ENCODE results near the gene SYT15. TPM values are rescaled to one million over a fixed set of nuclear protein-coding genes. Genes with fewer than 3 reads are reported as not detected.
A peak's percentile ranks its signal among the peaks of the same experiment; 100 is the strongest.
"Not testable (repeated sequence)": the region's sequence is repeated elsewhere in the genome, so short reads cannot be mapped to it uniquely, and the experiment has no call there.

SYT15 gene
- total and polyA plus RNA-seq, 2 donors (not counting 3 experiments of a cell fraction or from before 2014, with no cell fraction given), result 0.50 to 0.75 TPM

DNA sequence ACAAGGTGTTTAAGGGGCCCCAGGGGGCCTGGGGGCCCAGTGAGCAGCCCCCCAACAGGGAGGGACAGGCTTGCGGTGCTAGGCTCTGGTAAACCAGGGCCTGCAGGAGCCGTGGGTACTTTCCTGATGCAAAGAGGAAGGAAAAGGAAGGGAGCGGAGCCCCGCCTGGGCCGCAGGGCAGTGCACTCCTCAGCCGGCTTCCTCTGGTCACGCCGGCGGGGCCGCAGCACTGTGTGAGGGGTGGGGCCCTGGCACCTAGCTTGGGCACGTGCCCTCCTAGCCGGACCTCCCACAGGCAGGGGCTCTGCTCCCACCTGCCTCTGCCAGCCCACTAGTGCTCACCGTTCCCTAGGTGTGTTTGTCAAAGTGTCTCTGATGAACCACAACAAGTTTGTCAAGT lies 6.3 kb downstream of the SYT15 start:
- H2AFZ ChIP-seq (ENCODE audit: low read depth, low read length); H3K9me3 ChIP-seq (replicated peaks; ENCODE audit: control insufficient read depth, insufficient read depth, low read length); FAIRE-seq; H3K4me3 ChIP-seq (replicated peaks in 1 of 3; ENCODE audit: insufficient read depth in 1 of 3, low read depth in 1 of 3, low read length in 3 of 3); BruUV-seq (replicated peaks); CTCF ChIA-PET; H3K4me1 ChIP-seq (ENCODE audit: control insufficient read depth, extremely low read depth, insufficient read depth, low read length); H3K4me2 ChIP-seq (ENCODE audit: insufficient read depth, low read length); DNase-seq (ENCODE audit: low read depth, low spot score); H4K20me1 ChIP-seq (replicated peaks; ENCODE audit: control insufficient read depth, extremely low read depth, insufficient read depth, low read length); H3K9me1 ChIP-seq (replicated peaks; ENCODE audit: control insufficient read depth, extremely low read depth, insufficient read depth, low read length); dilution Hi-C loops (cut with MboI; ENCODE audit: extremely low pct_ligation_motif_present, low sequenced_read_pairs); H3K79me2 ChIP-seq (ENCODE audit: control insufficient read depth, insufficient read depth, low read length); H3K9ac ChIP-seq (replicated peaks; ENCODE audit: extremely low read depth, insufficient read depth, low read length); intact Hi-C loops (cut with micrococcal nuclease); POLR2A ChIA-PET; H3K36me3 ChIP-seq (ENCODE audit: control insufficient read depth in 2 of 2, extremely low read depth in 1 of 2, insufficient read depth in 2 of 2, low read length in 2 of 2); H3K27me3 ChIP-seq (ENCODE audit: control insufficient read depth in 2 of 2, insufficient read depth in 2 of 2, low read length in 2 of 2); H3K27ac ChIP-seq (ENCODE audit: insufficient read depth, low read depth, low read length): not testable (repeated sequence)

DNA sequence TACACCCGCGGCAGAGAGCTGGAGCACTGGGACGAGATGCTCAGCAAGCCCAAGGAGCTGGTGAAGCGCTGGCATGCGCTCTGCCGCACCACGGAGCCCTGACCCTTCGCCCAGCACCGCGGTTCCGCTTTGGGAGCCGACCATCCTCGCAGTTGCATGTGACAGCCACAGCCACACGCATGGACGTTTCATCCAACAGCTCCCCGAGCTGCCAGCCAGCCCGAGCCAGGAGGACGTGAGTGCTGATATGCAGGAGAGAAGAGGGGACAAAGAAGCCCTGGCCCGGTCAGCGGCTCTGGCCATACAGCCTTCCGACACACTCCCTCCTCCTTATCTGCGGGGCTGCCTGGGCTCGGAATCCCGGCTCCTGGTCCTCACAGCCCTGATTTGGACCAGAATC lies 8.6 kb downstream of the SYT15 start:
- FAIRE-seq; POLR2A ChIA-PET; H2AFZ ChIP-seq (ENCODE audit: low read depth, low read length); H3K9me1 ChIP-seq (replicated peaks; ENCODE audit: control insufficient read depth, extremely low read depth, insufficient read depth, low read length); H3K27ac ChIP-seq (ENCODE audit: insufficient read depth, low read depth, low read length); dilution Hi-C loops (cut with MboI; ENCODE audit: extremely low pct_ligation_motif_present, low sequenced_read_pairs); H4K20me1 ChIP-seq (replicated peaks; ENCODE audit: control insufficient read depth, extremely low read depth, insufficient read depth, low read length); BruUV-seq (replicated peaks); intact Hi-C loops (cut with micrococcal nuclease); H3K4me3 ChIP-seq (replicated peaks in 1 of 3; ENCODE audit: insufficient read depth in 1 of 3, low read depth in 1 of 3, low read length in 3 of 3); H3K4me2 ChIP-seq (ENCODE audit: insufficient read depth, low read length); H3K9me3 ChIP-seq (replicated peaks; ENCODE audit: control insufficient read depth, insufficient read depth, low read length); H3K79me2 ChIP-seq (ENCODE audit: control insufficient read depth, insufficient read depth, low read length); CTCF ChIA-PET; H3K27me3 ChIP-seq (ENCODE audit: control insufficient read depth in 2 of 2, insufficient read depth in 2 of 2, low read length in 2 of 2); H3K4me1 ChIP-seq (ENCODE audit: control insufficient read depth, extremely low read depth, insufficient read depth, low read length); H3K36me3 ChIP-seq (ENCODE audit: control insufficient read depth in 2 of 2, extremely low read depth in 1 of 2, insufficient read depth in 2 of 2, low read length in 2 of 2); H3K9ac ChIP-seq (replicated peaks; ENCODE audit: extremely low read depth, insufficient read depth, low read length); DNase-seq (ENCODE audit: low read depth, low spot score): not testable (repeated sequence)

DNA sequence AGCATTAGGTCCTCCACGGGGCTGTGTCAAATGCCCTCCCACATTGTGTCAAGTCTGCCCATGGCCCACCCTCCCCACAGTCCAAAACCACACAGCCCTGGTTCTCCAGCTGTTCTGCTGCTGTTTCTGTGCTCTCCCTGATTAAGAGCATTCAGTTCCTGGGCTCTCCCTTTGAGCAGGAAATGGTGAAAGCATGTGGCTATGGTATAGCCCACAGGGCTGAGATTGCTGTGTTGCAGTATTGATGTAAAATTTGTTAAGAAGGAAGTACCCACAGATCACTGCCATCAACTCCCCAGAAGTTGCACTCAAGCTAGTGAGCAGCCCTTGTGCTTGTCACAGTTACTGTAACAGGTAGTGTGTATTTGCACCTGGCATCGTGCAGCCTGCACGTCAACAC lies 9.3 kb downstream of the SYT15 start:
- H4K20me1 ChIP-seq (replicated peaks; ENCODE audit: control insufficient read depth, extremely low read depth, insufficient read depth, low read length); H2AFZ ChIP-seq (ENCODE audit: low read depth, low read length); H3K27ac ChIP-seq (ENCODE audit: insufficient read depth, low read depth, low read length); H3K27me3 ChIP-seq (ENCODE audit: control insufficient read depth in 2 of 2, insufficient read depth in 2 of 2, low read length in 2 of 2); dilution Hi-C loops (cut with MboI; ENCODE audit: extremely low pct_ligation_motif_present, low sequenced_read_pairs); H3K79me2 ChIP-seq (ENCODE audit: control insufficient read depth, insufficient read depth, low read length); intact Hi-C loops (cut with micrococcal nuclease); BruUV-seq (replicated peaks); H3K9ac ChIP-seq (replicated peaks; ENCODE audit: extremely low read depth, insufficient read depth, low read length); H3K9me1 ChIP-seq (replicated peaks; ENCODE audit: control insufficient read depth, extremely low read depth, insufficient read depth, low read length); H3K4me1 ChIP-seq (ENCODE audit: control insufficient read depth, extremely low read depth, insufficient read depth, low read length); CTCF ChIA-PET; H3K36me3 ChIP-seq (ENCODE audit: control insufficient read depth in 2 of 2, extremely low read depth in 1 of 2, insufficient read depth in 2 of 2, low read length in 2 of 2); H3K9me3 ChIP-seq (replicated peaks; ENCODE audit: control insufficient read depth, insufficient read depth, low read length); DNase-seq (ENCODE audit: low read depth, low spot score); H3K4me2 ChIP-seq (ENCODE audit: insufficient read depth, low read length); FAIRE-seq; POLR2A ChIA-PET; H3K4me3 ChIP-seq (replicated peaks in 1 of 3; ENCODE audit: insufficient read depth in 1 of 3, low read depth in 1 of 3, low read length in 3 of 3): not testable (repeated sequence)

DNA sequence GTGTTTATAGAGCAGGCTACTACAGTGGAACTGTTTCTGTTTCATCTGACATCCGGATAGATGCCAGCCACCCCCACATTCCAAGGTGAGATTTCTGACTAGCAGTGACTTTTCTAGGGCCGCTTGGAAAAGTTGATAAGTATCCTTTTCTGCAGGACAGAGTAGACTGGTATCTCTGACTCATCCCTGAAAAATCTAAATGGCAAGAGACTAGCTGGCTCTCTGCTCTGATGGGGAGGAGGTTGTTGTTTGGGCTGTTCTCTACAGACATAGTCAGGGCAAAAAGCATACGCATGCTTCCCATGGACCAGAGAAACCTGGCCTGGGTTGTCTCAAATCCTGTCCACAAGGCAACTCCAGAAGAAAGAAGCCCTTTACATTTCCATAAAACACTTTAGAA lies 10.7 kb downstream of the SYT15 start:
- dilution Hi-C loops (cut with MboI; ENCODE audit: extremely low pct_ligation_motif_present, low sequenced_read_pairs); H3K9ac ChIP-seq (replicated peaks; ENCODE audit: extremely low read depth, insufficient read depth, low read length); H3K9me3 ChIP-seq (replicated peaks; ENCODE audit: control insufficient read depth, insufficient read depth, low read length); POLR2A ChIA-PET; H3K79me2 ChIP-seq (ENCODE audit: control insufficient read depth, insufficient read depth, low read length); H4K20me1 ChIP-seq (replicated peaks; ENCODE audit: control insufficient read depth, extremely low read depth, insufficient read depth, low read length); H3K9me1 ChIP-seq (replicated peaks; ENCODE audit: control insufficient read depth, extremely low read depth, insufficient read depth, low read length); H3K27me3 ChIP-seq (ENCODE audit: control insufficient read depth in 2 of 2, insufficient read depth in 2 of 2, low read length in 2 of 2); H3K27ac ChIP-seq (ENCODE audit: insufficient read depth, low read depth, low read length); H3K4me3 ChIP-seq (replicated peaks in 1 of 3; ENCODE audit: insufficient read depth in 1 of 3, low read depth in 1 of 3, low read length in 3 of 3); BruUV-seq (replicated peaks); CTCF ChIA-PET; intact Hi-C loops (cut with micrococcal nuclease); H2AFZ ChIP-seq (ENCODE audit: low read depth, low read length); H3K4me1 ChIP-seq (ENCODE audit: control insufficient read depth, extremely low read depth, insufficient read depth, low read length); DNase-seq (ENCODE audit: low read depth, low spot score); H3K36me3 ChIP-seq (ENCODE audit: control insufficient read depth in 2 of 2, extremely low read depth in 1 of 2, insufficient read depth in 2 of 2, low read length in 2 of 2); H3K4me2 ChIP-seq (ENCODE audit: insufficient read depth, low read length): not testable (repeated sequence)
- FAIRE-seq, result peak; percentile 80
